ENCODE results near the gene WDFY2.
A peak's percentile ranks its signal among the peaks of the same experiment; 100 is the strongest.

Gene WDFY2

GRCh38 chr13:51659276-51660127 is 75.2 kb downstream of the WDFY2 start:
- DNase-seq (ENCODE audit: insufficient read length, low spot score) (no peak), FAIRE-seq (no peak)

GRCh38 chr13:51660813-51661212 is 76.6 kb downstream of the WDFY2 start:
- no peak for DNase-seq (ENCODE audit: insufficient read length, low spot score)
- FAIRE-seq, result peak; percentile 21

GRCh38 chr13:51663973-51664957 is 80.0 kb downstream of the WDFY2 start:
- peak; percentile 56 for FAIRE-seq

GRCh38 chr13:51665456-51665855 is 81.2 kb downstream of the WDFY2 start:
- DNase-seq (ENCODE audit: insufficient read length, low spot score) (no peak), FAIRE-seq (no peak)

More at GRCh38 chr13:51663973-51664957, 80.0 kb downstream of the WDFY2 start:
- DNase-seq (ENCODE audit: insufficient read length, low spot score), result no peak

- no peak for DNase-seq (ENCODE audit: insufficient read length, low spot score)
- FAIRE-seq, result no peak
These were observed 82.1 kb downstream of the WDFY2 start for GRCh38 chr13:51666374-51666773.

GRCh38 chr13:51666839-51667238 is 82.6 kb downstream of the WDFY2 start:
- DNase-seq (ENCODE audit: insufficient read length, low spot score) (no peak), FAIRE-seq (no peak)

- no peak for FAIRE-seq
- DNase-seq (ENCODE audit: insufficient read length, low spot score), result no peak
These were observed 84.4 kb downstream of the WDFY2 start for GRCh38 chr13:51668580-51669195.

GRCh38 chr13:51673165-51673564 is 88.9 kb downstream of the WDFY2 start:
- DNase-seq (ENCODE audit: insufficient read length, low spot score) (no peak), FAIRE-seq (peak; percentile 75)

GRCh38 chr13:51674276-51674675 is 90.0 kb downstream of the WDFY2 start:
- no peak for FAIRE-seq
- DNase-seq (ENCODE audit: insufficient read length, low spot score), result no peak

GRCh38 chr13:51675385-51675784 is 91.1 kb downstream of the WDFY2 start:
- no peak for DNase-seq (ENCODE audit: insufficient read length, low spot score)
- no peak for FAIRE-seq

GRCh38 chr13:51675877-51676276 is 91.6 kb downstream of the WDFY2 start:
- no peak for DNase-seq (ENCODE audit: insufficient read length, low spot score)
- FAIRE-seq, result no peak

- no peak for FAIRE-seq
- DNase-seq (ENCODE audit: insufficient read length, low spot score), result no peak
These were observed 92.5 kb downstream of the WDFY2 start for GRCh38 chr13:51676739-51677138.

GRCh38 chr13:51678420-51678819 is 94.2 kb downstream of the WDFY2 start:
- FAIRE-seq (no peak), DNase-seq (ENCODE audit: insufficient read length, low spot score) (no peak)

GRCh38 chr13:51679616-51680015 is 95.4 kb downstream of the WDFY2 start:
- no peak for DNase-seq (ENCODE audit: insufficient read length, low spot score)
- FAIRE-seq, result no peak

- DNase-seq (ENCODE audit: insufficient read length, low spot score), result no peak
- FAIRE-seq, result no peak
These were observed 96.9 kb downstream of the WDFY2 start for GRCh38 chr13:51681037-51681678.

GRCh38 chr13:51682686-51683085 is 98.4 kb downstream of the WDFY2 start:
- DNase-seq (ENCODE audit: insufficient read length, low spot score), result no peak
- no peak for FAIRE-seq

GRCh38 chr13:51683597-51683996 is 99.3 kb downstream of the WDFY2 start:
- FAIRE-seq (no peak), DNase-seq (ENCODE audit: insufficient read length, low spot score) (no peak)

GRCh38 chr13:51684076-51684475 is 99.8 kb downstream of the WDFY2 start:
- no peak for FAIRE-seq
- DNase-seq (ENCODE audit: insufficient read length, low spot score), result no peak

GRCh38 chr13:51687947-51688714 is 103.9 kb downstream of the WDFY2 start:
- no peak for DNase-seq (ENCODE audit: insufficient read length, low spot score)
- FAIRE-seq, result peak; percentile 35
